ENCODE results near the gene GFPT2. TPM values are rescaled to one million over a fixed set of nuclear protein-coding genes. Genes with fewer than 3 reads are reported as not detected.
A peak's percentile ranks its signal among the peaks of the same experiment; 100 is the strongest.

GFPT2 gene
- total RNA-seq, 2 donors from 2014 or later: 3.9 to 17.5 TPM

- Histone ChIP-seq H3K9me3 (no peaks in the 10 kb centered on the region), H3K36me3 (replicated peaks in 1 of 2; ENCODE audit: insufficient read depth in 1 of 2, low read depth in 2 of 2) (no peaks in the 10 kb centered on the region), H3K27me3 (no peaks in the 10 kb centered on the region), H3K4me1 (peaks cover 63% of the 10 kb centered on the region), H3K4me3 (peak overlapping the region; percentile 50 to 59), H3K27ac (peak overlapping the region; percentile 87 to 90 (median 88))
- WGBS, 2 donors: 4 to 10% methylated on average over 13 of the region's 13 CpGs
- DNase-seq (no peak), ATAC-seq (no peak)
- TF ChIP-seq CTCF (IDR thresholded peaks at IDR 0.05): no peak
- no peak for TF ChIP-seq POLR2A (IDR thresholded peaks at IDR 0.05)
- intact Hi-C loops (cut with DNase I): no loop called here
Measured at GRCh38 chr5:180290568-180291233, 62.4 kb downstream of the GFPT2 start.

- DNase-seq (peak in 3 of 4 donors; percentile 20 to 33 (median 33)), ATAC-seq (no peak)
- Histone ChIP-seq H3K27ac (peak overlapping the region; percentile 87 to 90 (median 88)), H3K36me3 (replicated peaks in 1 of 2; ENCODE audit: insufficient read depth in 1 of 2, low read depth in 2 of 2) (no peaks in the 10 kb centered on the region), H3K4me1 (peaks cover 63% of the 10 kb centered on the region), H3K4me3 (no peak overlapping the region), H3K9me3 (no peaks in the 10 kb centered on the region), H3K27me3 (no peaks in the 10 kb centered on the region)
- TF ChIP-seq CTCF (IDR thresholded peaks at IDR 0.05) (no peak), POLR2A (IDR thresholded peaks at IDR 0.05) (no peak)
- WGBS, 2 donors: 44 to 58% methylated on average over 5 of the region's 5 CpGs
- intact Hi-C loops (cut with DNase I): no loop called here
Measured at GRCh38 chr5:180289966-180290365, 63.2 kb downstream of the GFPT2 start.

GRCh38 chr5:180289433-180289832 lies 63.7 kb downstream of the GFPT2 start:
- Histone ChIP-seq H3K9me3 (no peaks in the 10 kb centered on the region), H3K27me3 (no peaks in the 10 kb centered on the region), H3K4me3 (no peak overlapping the region), H3K36me3 (replicated peaks in 1 of 2; ENCODE audit: insufficient read depth in 1 of 2, low read depth in 2 of 2) (no peaks in the 10 kb centered on the region), H3K27ac (peak overlapping the region; percentile 87 to 90 (median 88)), H3K4me1 (peaks cover 63% of the 10 kb centered on the region)
- DNase-seq (peak; percentile 84 to 94 (median 92)), ATAC-seq (peak; percentile 68)
- intact Hi-C loops (cut with DNase I): no loop called here
- peak in 1 of 3 donors; percentile 22 for TF ChIP-seq POLR2A (IDR thresholded peaks at IDR 0.05)
- no peak for TF ChIP-seq CTCF (IDR thresholded peaks at IDR 0.05)
- WGBS, 2 donors: 19 to 32% methylated on average over 3 of the region's 3 CpGs

- Histone ChIP-seq H3K27me3 (no peaks in the 10 kb centered on the region), H3K9me3 (no peaks in the 10 kb centered on the region), H3K36me3 (replicated peaks in 1 of 2; ENCODE audit: insufficient read depth in 1 of 2, low read depth in 2 of 2) (no peaks in the 10 kb centered on the region), H3K27ac (peak overlapping the region in 3 of 4 donors; percentile 41 to 87 (median 87)), H3K4me3 (no peak overlapping the region), H3K4me1 (peaks cover 56% of the 10 kb centered on the region)
- ATAC-seq (no peak), DNase-seq (no peak)
- TF ChIP-seq CTCF (IDR thresholded peaks at IDR 0.05): no peak
- no peak for TF ChIP-seq POLR2A (IDR thresholded peaks at IDR 0.05)
- intact Hi-C loops (cut with DNase I): no loop called here
- 30 to 35% methylated on average over 7 of the region's 7 CpGs for WGBS, 2 donors
Measured at GRCh38 chr5:180287868-180288267, 65.3 kb downstream of the GFPT2 start.

GRCh38 chr5:180287404-180287803 lies 65.7 kb downstream of the GFPT2 start:
- WGBS, 2 donors: 40 to 41% methylated on average over 2 of the region's 2 CpGs
- Histone ChIP-seq H3K4me3 (no peak overlapping the region), H3K36me3 (replicated peaks in 1 of 2; ENCODE audit: insufficient read depth in 1 of 2, low read depth in 2 of 2) (no peaks in the 10 kb centered on the region), H3K4me1 (peaks cover 53% of the 10 kb centered on the region), H3K27ac (peak overlapping the region in 3 of 4 donors; percentile 5 to 87 (median 41)), H3K9me3 (no peaks in the 10 kb centered on the region), H3K27me3 (no peaks in the 10 kb centered on the region)
- intact Hi-C loops (cut with DNase I): no loop called here
- DNase-seq (peak in 1 of 4 donors; percentile 18), ATAC-seq (no peak)
- TF ChIP-seq CTCF (IDR thresholded peaks at IDR 0.05): no peak
- no peak for TF ChIP-seq POLR2A (IDR thresholded peaks at IDR 0.05)
